Activated T-helper 1 cell treated with Interleukin-2 at 50 U/mL for 16 hours (primary cell): Measurements from ENCODE around the gene EIF2AK3.
"Not testable (repeated sequence)": the region's sequence is repeated elsewhere in the genome, so short reads cannot be mapped to it uniquely, and the experiment has no call there.

Experiments used
- DNase-seq: peaks from one replicate; pipeline ENCODE4 v3.0.0-alpha.2; 2020; ENCODE audit warnings: low read depth

The EIF2AK3 gene

GRCh38 chr2:88636026-88636425 lies 8.8 kb upstream of the EIF2AK3 start:
- DNase-seq = no peak

- DNase-seq = no peak
These were observed 5.3 kb upstream of the EIF2AK3 start for GRCh38 chr2:88632569-88632968.

GRCh38 chr2:88628571-88628939 lies 1.3 kb upstream of the EIF2AK3 start:
- no peak for DNase-seq

DNA sequence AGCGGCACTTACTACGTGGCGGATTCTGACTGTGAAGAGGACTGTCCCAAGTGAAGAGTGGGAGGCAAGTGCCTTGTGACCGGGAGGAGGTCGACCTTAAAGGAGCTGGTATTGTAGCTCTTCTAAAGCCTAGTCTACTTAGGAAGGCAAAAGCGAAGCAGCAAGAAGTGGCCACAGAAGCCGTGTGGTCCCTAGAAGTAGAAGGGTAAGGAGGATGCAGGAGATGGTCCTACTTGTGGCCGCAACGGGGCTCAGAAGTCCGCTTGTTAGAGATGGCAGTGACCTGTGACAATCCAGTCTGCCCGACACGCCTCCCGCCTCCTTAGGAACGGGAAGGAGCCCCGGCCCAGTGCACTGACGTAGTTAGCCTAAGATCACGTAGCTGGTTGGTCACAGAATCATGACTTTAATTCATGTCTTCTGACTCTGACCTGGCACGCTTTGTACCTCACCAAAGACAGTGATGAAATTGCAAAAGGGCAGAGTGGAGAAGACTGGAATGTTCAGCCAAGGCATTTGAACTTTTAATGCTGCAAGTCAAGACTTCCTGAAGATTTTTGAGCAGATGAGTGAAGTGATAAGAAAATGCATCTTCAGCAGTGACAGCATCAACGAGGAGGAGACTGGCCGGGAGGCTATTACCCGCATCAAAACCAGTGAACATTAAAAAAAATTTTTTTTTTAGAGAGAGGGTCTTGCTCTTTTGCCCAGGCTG lies 749 bp upstream of the EIF2AK3 start:
- peak; percentile 47 for DNase-seq

DNA sequence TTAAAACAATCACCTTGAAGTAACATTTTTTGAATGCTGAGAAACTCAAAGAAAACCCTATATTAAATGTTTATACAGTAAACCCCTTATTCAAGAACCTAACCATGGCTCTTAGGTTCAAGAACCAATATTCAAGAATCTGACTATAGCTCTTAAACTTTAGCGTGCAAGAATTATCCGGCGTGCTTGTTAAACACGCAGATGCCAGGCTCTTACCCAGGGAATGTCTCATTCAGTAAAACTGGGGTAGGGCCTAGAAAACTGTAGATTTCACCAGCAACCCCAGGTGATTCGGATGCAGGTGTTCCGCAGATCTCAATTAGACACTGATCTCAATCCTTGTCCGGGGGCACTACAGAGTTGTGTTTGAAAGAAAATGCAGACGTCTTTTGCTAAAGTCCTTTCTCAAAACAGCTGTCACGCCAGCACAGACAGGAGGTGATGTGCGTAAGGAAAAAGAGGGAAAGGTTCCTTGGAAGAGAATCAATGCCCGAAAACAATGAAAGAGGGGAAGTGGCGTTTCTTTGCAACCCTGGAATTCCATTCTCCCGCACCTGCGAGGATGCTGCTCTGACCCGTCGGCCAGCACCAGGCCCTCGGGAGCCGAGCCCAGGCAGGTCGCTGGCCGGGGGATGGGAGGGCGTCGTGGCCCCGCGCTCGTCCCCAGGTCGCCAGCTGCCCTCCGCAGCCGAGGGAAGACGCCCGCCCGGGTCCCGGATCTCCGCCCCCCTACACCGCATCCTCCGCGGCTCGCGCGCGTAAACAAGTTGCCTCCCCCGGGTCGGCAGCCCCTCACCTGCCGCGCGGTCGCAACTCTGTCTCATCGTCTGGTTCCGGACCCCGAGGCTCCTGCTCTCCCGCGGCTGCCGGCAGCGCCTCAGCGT lies 851 bp downstream of the EIF2AK3 start:
- peak; percentile 43 for DNase-seq

- no peak for DNase-seq
These were observed 2.8 kb downstream of the EIF2AK3 start for GRCh38 chr2:88624477-88624876.

GRCh38 chr2:88623831-88624465 lies 3.3 kb downstream of the EIF2AK3 start:
- DNase-seq = not testable (repeated sequence)

- no peak for DNase-seq
These were observed 5.0 kb downstream of the EIF2AK3 start for GRCh38 chr2:88622307-88622706.

DNA sequence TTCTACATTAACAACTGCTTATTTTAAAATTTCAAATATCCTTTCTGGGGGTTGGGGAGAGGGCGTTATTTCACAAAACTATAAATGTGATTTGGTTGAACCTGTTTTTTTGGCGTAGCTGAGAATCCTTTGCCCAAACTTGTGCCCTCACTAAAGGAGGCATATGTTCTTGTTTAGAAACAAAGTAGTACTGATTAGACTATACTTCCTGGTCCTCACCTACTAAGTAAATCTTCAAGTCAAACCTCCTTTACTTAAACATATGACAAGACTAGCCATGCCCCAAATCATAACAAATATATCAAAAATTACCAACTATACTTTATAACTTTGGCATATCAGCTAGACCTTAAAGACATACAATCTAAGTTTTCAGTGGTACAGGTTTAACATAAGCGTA lies 5.8 kb downstream of the EIF2AK3 start:
- no peak for DNase-seq

- DNase-seq = no peak
These were observed 7.2 kb downstream of the EIF2AK3 start for GRCh38 chr2:88620015-88620414.

GRCh38 chr2:88615822-88616221 lies 11.4 kb downstream of the EIF2AK3 start:
- DNase-seq = no peak

- DNase-seq = no peak
These were observed 12.6 kb downstream of the EIF2AK3 start for GRCh38 chr2:88614497-88615157.

DNA sequence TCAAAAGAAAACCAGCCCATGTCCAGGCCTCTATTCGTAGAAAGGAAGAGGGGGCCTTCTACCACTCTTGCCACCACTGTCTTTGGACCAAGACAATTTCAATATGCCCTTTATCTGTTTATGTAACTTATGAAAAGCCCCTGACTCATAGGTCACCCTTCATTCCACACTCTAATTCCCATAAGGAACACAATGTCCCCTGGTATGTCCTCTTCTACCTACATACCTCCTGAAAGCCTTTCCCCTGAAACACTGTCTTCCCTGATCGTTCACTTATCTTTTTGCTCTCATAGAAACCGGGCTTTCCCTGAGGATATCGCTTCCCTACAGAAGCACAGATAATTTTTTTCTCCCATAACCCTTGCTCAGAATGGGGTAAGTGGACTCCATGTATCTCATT lies 13.3 kb downstream of the EIF2AK3 start:
- no peak for DNase-seq

- DNase-seq = no peak
These were observed 19.1 kb downstream of the EIF2AK3 start for GRCh38 chr2:88608184-88608583.

DNA sequence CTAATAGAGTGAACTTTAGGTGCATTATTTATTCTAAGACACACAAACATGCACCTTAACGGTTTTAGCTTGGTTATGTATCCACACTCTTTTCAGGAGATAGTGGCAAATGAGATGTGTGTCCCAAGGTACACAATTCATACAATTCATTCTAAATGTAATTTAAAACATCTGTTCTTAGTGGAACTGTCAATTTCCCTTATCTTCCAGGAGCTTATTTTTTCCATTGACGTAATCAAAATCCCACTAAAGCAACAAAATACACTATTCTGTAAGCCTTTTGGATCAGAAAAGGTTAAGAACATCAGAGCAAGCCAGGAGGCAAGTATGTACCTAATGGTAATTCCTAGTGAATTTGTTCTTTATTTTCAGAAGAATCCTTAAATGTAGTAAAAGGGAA lies 19.8 kb downstream of the EIF2AK3 start:
- DNase-seq = no peak

DNA sequence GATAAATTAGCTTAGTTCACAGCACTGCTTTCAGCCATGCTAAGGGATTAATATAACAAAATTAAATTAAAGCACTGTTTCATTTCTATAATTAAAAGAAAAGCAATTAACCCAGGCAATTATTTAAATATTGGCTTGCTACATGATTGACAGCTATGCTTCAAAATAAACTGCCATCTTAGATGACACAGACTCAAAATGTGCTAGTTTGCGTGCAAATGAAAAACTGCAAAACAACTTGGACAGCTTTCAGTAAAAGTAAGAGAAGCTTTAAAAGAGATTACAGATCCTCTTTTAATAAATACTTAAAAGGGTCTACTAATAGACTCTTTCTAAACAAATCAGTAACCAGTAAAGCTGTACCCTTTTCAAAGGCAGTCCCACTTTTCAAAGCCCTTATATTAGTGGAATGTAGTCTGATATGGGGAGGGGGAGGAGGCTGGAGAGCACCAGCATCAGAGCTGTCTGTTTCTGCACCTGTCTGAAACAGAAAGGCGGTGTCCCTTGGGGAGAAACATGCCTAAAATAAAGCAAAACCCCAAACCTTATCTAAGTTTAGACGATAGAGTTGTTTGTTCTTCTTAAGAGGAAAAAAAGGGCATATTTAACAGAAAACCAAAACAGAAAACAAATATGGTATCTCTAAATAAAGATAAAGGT lies 20.8 kb downstream of the EIF2AK3 start:
- DNase-seq = no peak

GRCh38 chr2:88603146-88603545 lies 24.1 kb downstream of the EIF2AK3 start:
- DNase-seq = no peak

DNA sequence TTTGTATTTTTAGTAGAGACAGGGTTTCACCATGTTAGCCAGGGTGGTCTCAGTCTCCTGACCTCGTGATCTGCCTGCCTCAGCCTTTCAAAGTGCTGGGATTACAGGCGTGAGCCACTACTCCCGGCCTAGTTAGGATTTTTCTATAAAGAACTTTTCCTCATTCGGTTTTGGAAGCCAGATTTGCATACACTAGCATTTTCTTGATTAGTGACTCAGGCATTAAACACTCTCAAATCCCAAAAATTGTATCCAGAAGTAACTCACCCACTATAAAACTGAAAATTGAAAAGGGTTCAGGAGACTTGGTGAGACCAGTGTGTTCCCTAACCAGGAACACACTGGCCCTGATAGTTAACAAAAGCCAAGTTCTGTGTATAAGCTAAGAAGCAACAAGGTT lies 25.2 kb downstream of the EIF2AK3 start:
- no peak for DNase-seq

GRCh38 chr2:88601286-88601685 lies 26.0 kb downstream of the EIF2AK3 start:
- no peak for DNase-seq

DNA sequence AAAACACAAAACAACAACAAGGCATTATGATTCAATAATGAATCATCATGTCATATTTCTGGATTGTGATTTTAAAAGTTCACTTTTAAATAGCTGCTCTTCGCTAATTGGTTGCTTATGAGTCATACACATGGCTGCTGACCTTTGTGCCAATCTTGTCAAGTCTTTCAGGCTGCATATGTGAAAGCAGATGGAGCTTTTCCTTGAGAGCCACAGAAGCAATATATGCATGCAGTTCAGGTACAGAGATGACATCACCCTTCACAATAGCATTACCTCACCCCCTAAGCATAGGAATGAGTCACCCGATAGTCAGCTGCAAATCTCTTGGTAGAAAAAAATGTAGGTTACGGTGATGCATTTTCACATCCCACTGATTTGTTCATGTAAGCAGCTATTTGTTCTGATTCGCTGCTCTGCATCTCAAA lies 27.2 kb downstream of the EIF2AK3 start:
- DNase-seq = no peak

GRCh38 chr2:88599527-88599926 lies 27.7 kb downstream of the EIF2AK3 start:
- DNase-seq = no peak

DNA sequence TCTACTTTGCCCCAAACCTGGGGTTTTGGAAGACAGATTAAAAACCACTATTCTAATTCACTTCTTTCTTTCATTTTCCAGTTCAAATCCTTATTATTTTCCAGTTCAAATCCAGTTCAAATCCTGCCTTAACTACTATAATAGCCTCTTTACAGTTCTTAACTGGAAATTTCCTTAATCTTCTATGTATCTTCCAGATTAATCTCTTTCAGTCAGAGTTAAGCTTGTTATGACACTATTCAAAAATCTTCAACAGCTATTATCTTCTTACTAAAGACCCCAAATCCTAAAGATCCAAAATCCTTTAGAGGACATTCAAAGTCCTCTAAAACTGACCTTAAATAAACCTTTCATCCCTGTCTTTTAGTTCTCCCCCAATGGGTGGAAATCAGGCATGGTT lies 30.1 kb downstream of the EIF2AK3 start:
- no peak for DNase-seq
